Measurements from ENCODE around the gene PCBP3.
A peak's percentile ranks its signal among the peaks of the same experiment; 100 is the strongest.
"Not testable (repeated sequence)": the region's sequence is repeated elsewhere in the genome, so short reads cannot be mapped to it uniquely, and the experiment has no call there.

PCBP3 gene

GRCh38 chr21:45893740-45894449, 250.4 kb downstream of the PCBP3 start:
- DNase-seq (ENCODE audit: low read depth): no peak

- peak; percentile 48 for DNase-seq (ENCODE audit: low read depth)
Measured at GRCh38 chr21:45894450-45894825, 250.9 kb downstream of the PCBP3 start.

GRCh38 chr21:45894906-45895777, 251.6 kb downstream of the PCBP3 start:
- DNase-seq (ENCODE audit: low read depth): no peak

GRCh38 chr21:45895778-45896370, 252.3 kb downstream of the PCBP3 start:
- no peak for DNase-seq (ENCODE audit: low read depth)

GRCh38 chr21:45896431-45896830, 252.9 kb downstream of the PCBP3 start:
- not testable (repeated sequence) for DNase-seq (ENCODE audit: low read depth)

GRCh38 chr21:45897191-45898027, 253.9 kb downstream of the PCBP3 start:
- DNase-seq (ENCODE audit: low read depth): no peak

- DNase-seq (ENCODE audit: low read depth): no peak
Measured at GRCh38 chr21:45898028-45898350, 254.5 kb downstream of the PCBP3 start.

GRCh38 chr21:45898781-45899180, 255.3 kb downstream of the PCBP3 start:
- DNase-seq (ENCODE audit: low read depth): no peak

- DNase-seq (ENCODE audit: low read depth): no peak
Measured at GRCh38 chr21:45899317-45900033, 255.9 kb downstream of the PCBP3 start.

GRCh38 chr21:45900034-45900868, 256.7 kb downstream of the PCBP3 start:
- DNase-seq (ENCODE audit: low read depth): no peak

- DNase-seq (ENCODE audit: low read depth): no peak
Measured at GRCh38 chr21:45901061-45901690, 257.7 kb downstream of the PCBP3 start.

GRCh38 chr21:45902292-45902995, 258.9 kb downstream of the PCBP3 start:
- DNase-seq (ENCODE audit: low read depth): no peak

- no peak for DNase-seq (ENCODE audit: low read depth)
Measured at GRCh38 chr21:45905196-45905595, 261.7 kb downstream of the PCBP3 start.

- no peak for DNase-seq (ENCODE audit: low read depth)
Measured at GRCh38 chr21:45906196-45906805, 262.8 kb downstream of the PCBP3 start.

- DNase-seq (ENCODE audit: low read depth): no peak
Measured at GRCh38 chr21:45906859-45907258, 263.3 kb downstream of the PCBP3 start.

- no peak for DNase-seq (ENCODE audit: low read depth)
Measured at GRCh38 chr21:45908536-45909237, 265.2 kb downstream of the PCBP3 start.

- DNase-seq (ENCODE audit: low read depth): no peak
Measured at GRCh38 chr21:45909238-45909988, 265.9 kb downstream of the PCBP3 start.

- DNase-seq (ENCODE audit: low read depth): no peak
Measured at GRCh38 chr21:45910155-45910547, 266.6 kb downstream of the PCBP3 start.
